Measurements from ENCODE around the gene EPHA2.

The EPHA2 gene

DNA sequence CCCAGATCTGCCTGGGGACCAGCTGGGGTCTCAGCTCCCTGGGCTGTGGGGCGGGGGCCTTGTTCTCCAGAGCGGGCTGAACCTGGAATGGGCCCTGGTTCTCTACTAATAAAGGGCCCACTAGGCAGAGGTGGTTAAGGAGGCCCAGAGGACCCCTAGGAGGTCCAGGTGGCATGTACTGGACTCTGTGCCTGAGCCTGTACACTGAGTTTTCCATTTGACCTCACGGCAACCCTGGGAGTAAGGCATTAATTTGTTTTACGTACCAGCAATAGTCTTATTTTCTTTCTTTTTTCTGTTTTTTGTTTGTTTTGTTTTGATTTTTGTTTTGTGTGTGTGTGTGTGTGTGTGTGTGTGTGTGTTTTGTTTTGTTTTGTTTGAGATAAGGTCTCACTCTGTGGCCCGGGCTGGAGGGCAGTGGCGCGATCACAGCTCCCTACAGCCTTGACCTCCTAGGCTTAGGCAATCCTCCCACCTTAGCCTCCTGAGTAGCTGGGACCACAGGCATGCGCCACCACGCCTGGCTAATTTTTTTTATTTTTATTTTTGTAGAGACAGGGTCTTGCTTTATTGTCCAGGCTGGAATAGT lies 62.9 kb downstream of the EPHA2 start:
- no peak for DNase-seq (ENCODE audit: low spot score)

DNA sequence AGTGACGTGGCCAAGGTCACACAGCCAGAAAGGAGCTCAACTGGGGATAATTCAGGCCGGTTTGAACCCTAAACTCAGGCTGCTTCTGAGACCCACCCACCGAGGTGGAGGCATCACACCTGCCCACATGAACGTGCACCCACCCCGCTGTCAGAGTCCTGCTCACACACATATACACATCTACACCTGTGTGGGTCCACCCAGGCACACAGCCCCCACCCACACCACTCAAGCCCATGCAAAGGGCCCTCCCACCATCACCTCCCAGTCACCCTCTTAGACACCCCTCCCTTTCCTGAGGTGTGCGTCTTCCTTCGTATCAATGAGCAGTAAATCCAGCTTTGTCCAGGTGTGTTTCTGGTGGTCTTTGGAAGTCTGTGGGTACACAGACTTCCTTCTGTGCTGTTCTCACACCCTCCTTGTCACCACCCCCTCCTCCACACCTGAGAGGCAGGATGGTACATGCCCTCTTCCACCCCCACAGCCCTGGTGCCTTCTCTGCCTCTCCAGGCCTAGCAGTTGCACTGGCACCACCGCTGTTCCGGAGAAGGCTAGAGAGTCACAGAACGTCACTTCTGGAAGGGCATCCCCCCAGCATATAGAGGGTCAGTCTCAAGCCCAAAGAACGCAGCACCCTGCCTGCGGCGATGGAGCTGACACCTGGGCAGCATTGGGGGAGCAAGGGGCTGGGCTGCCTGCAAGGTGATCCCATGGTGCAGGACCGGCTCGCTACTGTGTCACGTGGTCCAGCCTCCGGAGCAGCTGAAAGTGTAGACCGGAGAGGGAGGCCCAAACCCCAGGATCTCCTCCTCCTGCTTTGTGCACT lies 63.6 kb downstream of the EPHA2 start:
- no peak for DNase-seq (ENCODE audit: low spot score)

- DNase-seq (ENCODE audit: low spot score): no peak
Measured at GRCh38 chr1:16091296-16091695, 64.6 kb downstream of the EPHA2 start.

- DNase-seq (ENCODE audit: low spot score): no peak
Measured at GRCh38 chr1:16090076-16090826, 65.6 kb downstream of the EPHA2 start.

DNA sequence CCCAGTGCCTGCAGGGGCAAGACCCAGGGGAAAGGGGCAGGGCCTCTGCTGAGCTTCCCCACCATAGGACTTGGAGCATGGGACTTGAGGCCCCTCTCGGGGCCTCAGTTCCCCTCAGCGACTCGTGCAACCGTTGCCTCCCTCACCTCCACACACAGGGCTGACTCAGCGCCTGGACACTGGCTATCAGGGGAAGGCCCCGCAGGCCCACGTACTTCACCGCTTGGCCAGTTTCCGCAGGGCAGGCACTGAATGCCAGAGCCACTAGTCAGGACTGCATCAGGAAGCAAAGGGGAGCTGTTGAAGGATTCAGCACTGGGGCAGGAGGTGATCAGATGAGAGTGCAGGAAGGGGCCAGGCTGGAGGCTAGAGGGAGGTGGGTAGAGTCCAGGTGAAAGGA lies 66.9 kb downstream of the EPHA2 start:
- DNase-seq (ENCODE audit: low spot score): no peak

DNA sequence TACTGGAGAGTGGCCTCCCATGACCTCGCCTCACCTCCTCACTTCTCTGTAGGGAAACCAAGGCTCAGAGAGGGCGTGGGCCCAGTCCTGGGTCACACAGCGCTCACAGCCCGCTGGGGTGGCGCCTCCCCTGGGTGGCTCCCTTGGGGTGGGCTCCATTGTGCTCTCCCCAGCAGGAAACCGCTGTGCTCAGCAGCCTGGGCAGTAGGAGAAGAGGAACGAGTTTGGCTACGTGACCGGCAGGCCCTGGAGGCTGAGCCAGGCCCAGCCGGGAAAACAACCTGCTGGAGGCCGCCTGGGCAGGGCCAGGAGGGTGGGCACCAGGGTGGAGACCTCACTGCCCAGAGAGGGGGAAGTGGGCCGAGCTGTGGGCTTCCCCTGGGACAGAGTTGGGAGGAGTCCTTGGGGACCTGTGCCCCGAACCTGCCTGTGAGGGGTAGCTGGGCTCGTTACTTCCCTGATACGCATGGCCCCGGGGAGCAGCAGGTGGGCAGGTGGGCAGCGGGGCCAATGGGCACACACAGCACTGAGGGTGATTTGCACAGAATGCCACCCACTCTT lies 67.4 kb downstream of the EPHA2 start:
- DNase-seq (ENCODE audit: low spot score): no peak

- no peak for DNase-seq (ENCODE audit: low spot score)
Measured at GRCh38 chr1:16087733-16088132, 68.1 kb downstream of the EPHA2 start.

- no peak for DNase-seq (ENCODE audit: low spot score)
Measured at GRCh38 chr1:16085522-16085921, 70.3 kb downstream of the EPHA2 start.

DNA sequence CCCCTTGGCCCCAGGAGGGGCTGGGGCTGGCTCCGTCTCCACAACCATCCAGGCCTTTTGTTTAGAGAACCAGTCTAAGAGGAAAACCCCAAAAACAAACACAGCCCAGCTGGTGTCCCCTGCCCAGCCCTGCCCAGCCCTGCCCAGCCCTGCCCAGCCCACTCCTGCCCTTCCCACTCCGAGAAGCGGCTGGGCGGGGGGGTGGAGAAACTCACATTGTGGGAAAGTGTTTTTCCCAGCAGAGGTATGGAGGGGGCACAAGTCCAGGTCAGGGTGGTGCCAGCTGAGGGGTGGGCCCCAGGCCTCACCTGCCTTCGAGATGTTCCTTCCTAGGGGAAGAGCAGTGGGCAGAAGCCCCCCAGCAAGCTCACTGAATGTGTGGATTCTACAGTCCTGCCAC lies 72.4 kb downstream of the EPHA2 start:
- DNase-seq (ENCODE audit: low spot score): no peak

DNA sequence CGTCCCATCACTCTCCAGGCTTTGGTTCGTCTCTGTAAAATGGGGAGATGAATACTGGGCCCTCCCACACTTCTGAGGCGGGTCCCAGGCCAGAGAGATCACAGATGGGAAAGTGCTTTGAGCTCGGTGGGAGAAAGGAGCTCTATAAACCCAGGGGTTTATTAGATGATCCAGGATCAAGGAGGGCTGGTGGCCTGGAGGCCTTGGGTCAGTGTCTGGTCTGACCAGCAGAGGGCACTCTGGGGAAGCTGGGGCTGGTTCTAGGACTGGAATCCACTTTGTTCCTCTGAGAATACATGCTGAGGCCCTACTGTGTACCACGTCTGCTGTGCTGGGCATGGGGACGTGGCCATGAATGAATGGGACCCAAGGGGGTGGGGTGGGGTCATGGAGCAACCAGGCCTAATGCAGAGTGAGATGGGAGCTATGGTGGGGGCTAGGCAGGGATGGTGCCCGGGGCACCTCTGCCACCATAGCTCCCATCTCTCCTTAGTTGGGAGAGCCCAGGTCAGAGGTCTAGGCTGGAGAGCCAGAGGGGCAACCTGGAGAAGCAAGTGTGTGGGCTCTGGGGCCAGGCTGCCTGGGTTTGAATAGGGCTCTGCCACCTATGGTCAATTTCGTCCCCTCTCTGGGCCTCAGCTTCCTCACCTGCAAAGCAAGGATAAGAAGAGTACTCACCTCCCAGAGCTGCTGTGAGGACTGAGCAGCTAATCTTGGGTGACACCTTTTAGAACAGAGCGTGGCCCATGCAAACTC lies 73.4 kb downstream of the EPHA2 start:
- DNase-seq (ENCODE audit: low spot score): peak; percentile 37

GRCh38 chr1:16081636-16082035 lies 74.2 kb downstream of the EPHA2 start:
- no peak for DNase-seq (ENCODE audit: low spot score)

- DNase-seq (ENCODE audit: low spot score): no peak
Measured at GRCh38 chr1:16080422-16081150, 75.3 kb downstream of the EPHA2 start.

- DNase-seq (ENCODE audit: low spot score): peak; percentile 67
Measured at GRCh38 chr1:16078925-16079656, 76.8 kb downstream of the EPHA2 start.

GRCh38 chr1:16077406-16078245 lies 78.2 kb downstream of the EPHA2 start:
- no peak for DNase-seq (ENCODE audit: low spot score)

- DNase-seq (ENCODE audit: low spot score): peak; percentile 51
Measured at GRCh38 chr1:16076865-16077238, 79.0 kb downstream of the EPHA2 start.

DNA sequence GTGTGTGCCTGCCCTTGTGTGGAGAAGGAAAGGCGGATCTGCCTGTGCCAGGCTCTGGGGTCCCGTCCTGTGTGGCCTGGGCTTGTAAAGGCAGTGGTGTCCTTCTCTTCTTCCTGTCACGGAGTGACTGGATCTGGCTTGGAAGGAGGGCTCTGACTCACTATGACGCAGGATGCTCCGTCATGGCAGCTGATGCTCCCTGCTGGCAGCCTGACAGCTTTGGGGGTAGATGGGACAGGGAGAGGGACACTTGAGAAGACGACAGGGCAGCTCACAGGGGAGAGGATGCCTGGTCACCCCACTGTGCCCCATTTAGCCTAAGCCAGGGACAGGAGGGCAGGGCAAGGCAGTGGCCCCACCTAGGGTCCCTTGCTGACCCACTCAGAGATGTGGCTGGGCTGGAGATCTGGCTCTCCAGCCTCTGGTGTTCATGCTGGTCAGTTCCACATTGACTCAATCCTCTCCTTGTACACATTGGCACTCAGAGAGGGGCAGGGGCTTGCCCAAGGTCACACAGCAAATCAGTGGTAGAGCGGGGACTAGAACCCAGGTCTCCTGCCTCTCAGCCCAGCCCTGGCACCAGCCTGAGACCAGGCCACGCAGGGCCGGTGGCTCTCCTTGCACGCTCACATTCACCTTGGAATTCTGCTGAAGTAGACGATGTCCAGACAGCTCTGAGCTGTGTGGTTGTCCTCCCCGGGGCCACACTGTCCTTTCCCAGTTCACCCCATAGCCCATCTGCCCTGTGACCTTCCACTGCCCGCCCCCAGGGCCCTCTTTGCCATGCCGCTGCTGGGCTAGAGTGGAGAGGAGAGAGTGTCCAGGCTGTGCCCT lies 79.6 kb downstream of the EPHA2 start:
- no peak for DNase-seq (ENCODE audit: low spot score)

DNA sequence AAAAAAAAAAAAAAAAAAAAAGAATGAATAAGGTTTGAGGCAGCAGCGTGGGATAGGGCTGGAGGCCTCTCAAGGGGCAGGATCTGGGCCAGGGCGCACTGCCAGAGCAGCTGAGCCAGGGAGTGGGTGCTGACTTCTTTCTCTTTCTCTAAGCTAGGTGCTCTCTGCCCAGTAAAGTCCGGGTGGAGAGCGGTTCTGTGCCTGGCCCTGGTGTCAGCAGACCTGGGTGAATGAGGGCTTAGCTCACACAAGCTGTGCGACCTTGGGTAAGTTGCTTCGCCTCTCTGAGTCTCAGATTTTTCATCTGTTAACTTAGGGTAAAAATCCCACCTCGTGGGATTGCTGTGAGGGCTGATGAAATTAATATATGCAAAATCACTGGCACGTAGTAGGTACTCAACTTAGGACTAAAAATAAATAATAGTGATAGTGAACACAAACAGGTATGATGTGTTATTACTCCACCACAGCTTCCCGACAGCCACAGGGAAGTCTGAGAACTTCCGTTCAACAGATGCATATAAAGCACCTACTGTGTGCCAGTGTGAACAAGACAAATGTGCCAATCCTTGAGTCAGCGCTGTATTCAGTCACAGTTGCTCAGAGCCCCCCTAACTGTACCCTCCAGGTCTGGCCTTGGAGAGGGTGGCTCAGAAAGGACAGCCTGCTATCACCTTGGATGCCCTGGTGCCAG lies 80.4 kb downstream of the EPHA2 start:
- DNase-seq (ENCODE audit: low spot score): no peak

Measured in SK-N-DZ (cell line).